HEK293T (cell line): ENCODE measurements around the gene TNRC6C.

ENCODE experiments used
- CTCF ChIA-PET: fragments of 350-600 bp; formaldehyde crosslinking; extraction: SDS; loops from one replicate; lab custom pipeline; 2021; ENCODE audit warnings: antibody characterized with exemption, inconsistent platforms; lab: Yijun Ruan, JAX
- POLR2A ChIA-PET: fragments of 350-600 bp; formaldehyde crosslinking; extraction: SDS; loops from one replicate; lab custom pipeline; 2020; ENCODE audit warnings: antibody characterized with exemption, inconsistent platforms; lab: Yijun Ruan, JAX
- DNase-seq: peaks from one replicate; pipeline ENCODE4 v3.0.0; 2012; ENCODE audit warnings: mixed read lengths; ENCODE audit errors: extremely low spot score
- ARNT ChIP-seq: fragments of 450-650 bp; IDR thresholded peaks from 2 replicates; pipeline ENCODE4 v1.6.1; 2017; ENCODE audit warnings: mild to moderate bottlenecking
- BHLHE40 ChIP-seq: fragments of 450-650 bp; IDR thresholded peaks from 2 replicates; pipeline ENCODE4 v1.6.1; 2016; ENCODE audit warnings: mild to moderate bottlenecking, moderate library complexity, borderline replicate concordance
- CTBP1 ChIP-seq: fragments of 450-650 bp; IDR thresholded peaks from 2 replicates; pipeline ENCODE4 v1.6.1; 2016; ENCODE audit warnings: borderline replicate concordance
- ELF4 ChIP-seq: fragments of 450-650 bp; IDR thresholded peaks from 2 replicates; pipeline ENCODE4 v1.6.1; 2017; ENCODE audit warnings: antibody characterized with exemption
- FOXA1 ChIP-seq: fragments of 450-650 bp; IDR thresholded peaks from 2 replicates; pipeline ENCODE4 v1.6.1; 2016; ENCODE audit warnings: mild to moderate bottlenecking
- FOXK2 ChIP-seq: fragments of 450-650 bp; IDR thresholded peaks from 2 replicates; pipeline ENCODE4 v1.6.1; 2016; ENCODE audit warnings: mild to moderate bottlenecking
- FOXM1 ChIP-seq: fragments of 450-650 bp; IDR thresholded peaks from 2 replicates; pipeline ENCODE4 v1.6.1; 2017; ENCODE audit warnings: mild to moderate bottlenecking, borderline replicate concordance
- HDGF ChIP-seq: fragments of 450-650 bp; IDR thresholded peaks from 2 replicates; pipeline ENCODE4 v1.6.1; 2017; ENCODE audit warnings: antibody characterized with exemption, borderline replicate concordance
- L3MBTL2 ChIP-seq: fragments of 450-650 bp; conservative IDR thresholded peaks from 2 replicates; pipeline ENCODE4 v1.6.1; 2016; ENCODE audit warnings: mild to moderate bottlenecking
- LEF1 ChIP-seq: fragments of 450-650 bp; IDR thresholded peaks from 2 replicates; pipeline ENCODE4 v1.6.1; 2017; ENCODE audit warnings: mild to moderate bottlenecking, borderline replicate concordance
- NFRKB ChIP-seq: fragments of 450-650 bp; IDR thresholded peaks from 2 replicates; pipeline ENCODE4 v1.6.1; 2016; ENCODE audit warnings: mild to moderate bottlenecking, moderate library complexity
- SP1 ChIP-seq: fragments of 450-650 bp; IDR thresholded peaks from 2 replicates; pipeline ENCODE4 v1.6.1; 2017
- SUZ12 ChIP-seq: fragments of 450-650 bp; IDR thresholded peaks from 2 replicates; pipeline ENCODE4 v1.6.1; 2016; ENCODE audit warnings: mild to moderate bottlenecking
- TARDBP ChIP-seq: fragments of 450-650 bp; IDR thresholded peaks from 2 replicates; pipeline ENCODE4 v1.6.1; 2016
- ZNF384 ChIP-seq: fragments of 450-650 bp; IDR thresholded peaks from 2 replicates; pipeline ENCODE4 v1.6.1; 2016
- TF ChIP-seq, protein P1 (sequence below): fragments of 450-650 bp; IDR thresholded peaks from 2 replicates; pipeline ENCODE4 v1.6.1; 2016

The TNRC6C gene

DNA sequence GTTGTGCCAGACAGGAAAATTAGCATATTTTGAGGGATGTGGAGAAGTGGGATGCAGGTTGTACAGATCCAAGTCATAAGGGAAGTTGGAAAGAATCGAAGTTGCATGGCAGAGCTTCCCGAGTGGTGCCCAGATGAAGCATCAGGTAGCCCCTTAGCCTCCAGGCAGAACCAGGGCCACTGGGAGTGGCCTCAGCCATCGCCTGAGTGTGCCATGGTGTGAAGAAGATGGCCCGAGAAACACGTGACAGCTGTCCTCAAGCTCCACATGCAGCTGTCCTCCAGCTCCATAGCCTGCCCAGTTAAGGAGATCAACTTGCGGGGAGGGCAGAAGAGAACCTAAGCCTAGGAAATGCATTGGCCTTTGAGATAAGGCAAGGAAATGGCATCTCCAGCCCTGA is 136.5 kb downstream of the TNRC6C start:
- DNase-seq: no peak
- CTCF ChIA-PET: no interaction called here

DNA sequence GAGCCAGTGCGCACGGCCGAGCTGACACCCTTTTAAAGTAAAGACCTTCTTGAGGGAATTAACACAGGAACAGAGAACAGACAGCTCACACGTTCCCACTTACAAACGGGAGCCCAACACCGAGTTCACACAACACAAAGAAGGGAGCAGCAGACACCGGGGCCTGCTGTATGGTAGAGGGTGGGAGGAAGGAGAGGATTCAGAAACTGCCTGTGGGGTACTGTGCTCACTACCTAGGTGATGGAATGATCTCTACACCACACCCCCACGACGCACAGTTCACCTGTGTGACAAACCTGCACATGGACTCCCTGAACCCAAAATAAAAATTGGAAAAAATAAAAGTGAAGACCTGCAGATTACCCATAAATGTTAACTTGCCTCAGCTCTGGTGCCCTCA is 137.6 kb downstream of the TNRC6C start:
- ChIA-PET CTCF (interaction anchor here (0.7 to 1.2 kb wide), 2 partner anchors 10 to 11 kb away, joined by 3 read pairs; no protein-coding TSS in a partner anchor), POLR2A (interaction anchor here (0.8 kb wide), 1 partner anchor 118 kb away, joined by 3 read pairs; the partner anchor contains the start of gene BIRC5)
- TF ChIP-seq TARDBP: no peak
- no peak for TF ChIP-seq FOXK2
- TF ChIP-seq SP1: no peak
- TF ChIP-seq L3MBTL2: no peak
- TF ChIP-seq, protein P1, sequence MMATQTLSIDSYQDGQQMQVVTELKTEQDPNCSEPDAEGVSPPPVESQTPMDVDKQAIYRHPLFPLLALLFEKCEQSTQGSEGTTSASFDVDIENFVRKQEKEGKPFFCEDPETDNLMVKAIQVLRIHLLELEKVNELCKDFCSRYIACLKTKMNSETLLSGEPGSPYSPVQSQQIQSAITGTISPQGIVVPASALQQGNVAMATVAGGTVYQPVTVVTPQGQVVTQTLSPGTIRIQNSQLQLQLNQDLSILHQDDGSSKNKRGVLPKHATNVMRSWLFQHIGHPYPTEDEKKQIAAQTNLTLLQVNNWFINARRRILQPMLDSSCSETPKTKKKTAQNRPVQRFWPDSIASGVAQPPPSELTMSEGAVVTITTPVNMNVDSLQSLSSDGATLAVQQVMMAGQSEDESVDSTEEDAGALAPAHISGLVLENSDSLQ: no peak
- no peak for TF ChIP-seq NFRKB
- no peak for TF ChIP-seq SUZ12
- TF ChIP-seq BHLHE40: no peak
- DNase-seq: no peak

More for the DNA sequence above, 136.5 kb downstream of the TNRC6C start:
- no peak for TF ChIP-seq HDGF
- TF ChIP-seq NFRKB: no peak
- TF ChIP-seq SP1: no peak
- TF ChIP-seq FOXA1: no peak
- TF ChIP-seq, protein P1: no peak
- no peak for TF ChIP-seq L3MBTL2
- no peak for TF ChIP-seq LEF1
- no peak for TF ChIP-seq SUZ12
- no peak for TF ChIP-seq FOXM1
- TF ChIP-seq TARDBP: no peak
- TF ChIP-seq ZNF384: no peak
- no peak for TF ChIP-seq BHLHE40
- no peak for TF ChIP-seq CTBP1
- TF ChIP-seq ELF4: no peak
- no peak for TF ChIP-seq ARNT
- TF ChIP-seq FOXK2: no peak
- POLR2A ChIA-PET: no interaction called here

DNA sequence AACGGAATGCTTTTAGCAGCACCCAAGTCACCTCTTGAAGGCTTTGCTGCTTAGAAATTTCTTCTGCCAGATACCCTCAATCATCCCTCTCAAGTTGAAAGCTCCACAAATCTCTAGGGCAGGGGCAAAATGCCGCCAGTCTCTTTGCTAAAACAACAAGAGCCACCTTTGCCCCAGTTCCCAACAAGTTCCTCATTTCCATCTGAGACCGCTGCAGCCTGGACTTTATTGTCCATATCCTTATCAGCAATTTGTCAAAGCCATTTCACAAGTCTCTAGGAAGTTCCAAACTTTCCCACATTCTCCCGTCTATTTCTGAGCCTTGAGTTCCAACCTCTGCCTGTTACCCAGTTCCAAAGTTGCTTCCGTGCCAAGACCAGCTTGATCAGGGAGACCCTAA is 142.6 kb downstream of the TNRC6C start:
- no peak for DNase-seq
- CTCF ChIA-PET: no interaction called here
- no peak for TF ChIP-seq ARNT
- no peak for TF ChIP-seq FOXK2
- TF ChIP-seq, protein P1: no peak
- TF ChIP-seq FOXM1: no peak
- no peak for TF ChIP-seq CTBP1
- no peak for TF ChIP-seq NFRKB
- TF ChIP-seq FOXA1: no peak
- no peak for TF ChIP-seq BHLHE40
- no peak for TF ChIP-seq ZNF384
- TF ChIP-seq ELF4: no peak
- TF ChIP-seq HDGF: no peak
- no peak for TF ChIP-seq SP1
- no peak for TF ChIP-seq SUZ12
- POLR2A ChIA-PET: no interaction called here

DNA sequence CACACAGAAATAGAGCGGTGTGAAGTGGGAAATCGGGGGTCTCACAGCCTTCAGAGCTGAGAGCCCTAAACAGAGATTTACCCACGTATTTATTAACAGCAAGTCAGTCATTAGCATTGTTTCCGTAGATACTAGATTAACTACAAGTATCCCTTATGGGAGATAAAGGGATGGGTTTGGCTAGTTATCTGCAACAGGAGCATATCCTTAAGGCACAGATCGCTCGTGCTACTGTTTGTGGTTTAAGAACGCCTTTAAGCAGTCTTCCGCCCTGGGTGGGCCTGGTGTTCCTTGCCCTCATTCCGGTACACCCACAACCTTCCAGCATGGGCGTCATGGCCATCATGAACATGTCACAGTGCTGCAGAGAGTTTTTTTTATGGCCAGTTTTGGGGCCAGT is 143.0 kb downstream of the TNRC6C start:
- TF ChIP-seq ARNT (no peak), FOXA1 (no peak), FOXK2 (no peak), SUZ12 (no peak), L3MBTL2 (no peak), BHLHE40 (no peak), CTBP1 (no peak), SP1 (no peak), NFRKB (no peak)
- TF ChIP-seq, protein P1: no peak
- POLR2A ChIA-PET: no interaction called here
- DNase-seq: no peak
- CTCF ChIA-PET: no interaction called here

DNA sequence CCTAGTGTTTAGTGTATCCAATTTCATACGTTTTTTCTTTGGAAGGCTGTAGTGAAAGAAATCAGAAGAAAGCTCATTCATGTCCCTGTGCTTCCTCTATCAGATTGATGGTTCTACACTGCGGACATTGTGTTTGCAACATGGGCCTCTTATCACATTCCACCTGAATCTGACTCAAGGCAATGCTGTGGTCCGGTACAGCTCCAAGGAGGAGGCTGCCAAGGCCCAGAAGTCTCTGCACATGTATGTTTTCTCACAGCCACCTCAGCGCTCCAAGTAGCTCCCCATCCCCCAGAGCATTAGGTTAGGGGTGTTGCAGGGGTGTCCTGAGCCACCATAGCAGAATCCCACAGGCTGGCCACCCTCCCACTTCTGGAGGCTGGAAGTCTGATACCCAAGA is 144.8 kb downstream of the TNRC6C start:
- TF ChIP-seq BHLHE40 (no peak), ZNF384 (no peak), LEF1 (no peak), ARNT (no peak), FOXM1 (no peak), HDGF (no peak), CTBP1 (no peak), TARDBP (no peak)
- no peak for DNase-seq
- CTCF ChIA-PET: interaction anchor here (1.0 kb wide), 1 partner anchor 14 kb away, joined by 3 read pairs; no protein-coding TSS in a partner anchor
- POLR2A ChIA-PET: no interaction called here

DNA sequence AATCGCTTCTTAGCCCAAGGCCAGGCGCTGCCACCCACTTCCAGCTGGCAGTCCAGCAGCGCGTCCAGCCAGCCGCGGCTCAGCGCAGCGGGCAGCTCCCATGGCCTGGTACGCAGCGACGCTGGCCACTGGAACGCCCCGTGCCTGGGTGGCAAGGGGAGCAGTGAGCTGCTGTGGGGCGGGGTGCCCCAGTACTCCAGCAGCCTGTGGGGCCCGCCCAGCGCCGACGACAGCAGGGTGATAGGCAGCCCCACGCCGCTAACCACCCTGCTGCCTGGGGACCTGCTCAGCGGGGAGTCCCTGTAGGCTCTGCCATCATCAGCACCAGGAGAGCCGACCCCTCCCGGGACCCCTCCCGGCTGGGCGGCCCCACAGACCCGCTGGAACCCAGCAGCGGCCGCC is 146.0 kb downstream of the TNRC6C start:
- ChIA-PET POLR2A (no interaction called here), CTCF (no interaction called here)
- no peak for TF ChIP-seq BHLHE40
- DNase-seq: no peak
